Esophagus muscularis mucosa (tissue), 4 donors: ENCODE results near the gene SEC31A. TPM values are rescaled to one million over a fixed set of nuclear protein-coding genes. Genes with fewer than 3 reads are reported as not detected.

Experiments used
- DNase-seq: peaks from one replicate; pipeline ENCODE4 v3.0.0-alpha.2; 2017; ENCODE audit errors: extremely low spot score
- H3K27ac ChIP-seq, 4 donors: fragments of 200-600 bp; sonication (generic); replicated peaks in 1 of 4; 1 replicate in 3 of 4; 2 replicates in 1 of 4; pipeline ENCODE4 v1.5.1; 2016 to 2019; ENCODE audit warnings: mild to moderate bottlenecking in 1 of 4
- H3K27me3 ChIP-seq, 4 donors: fragments of 200-600 bp; sonication (generic); one replicate each; pipeline versions ENCODE4 v1.5.1 to v1.6.0; 2016 to 2019
- H3K36me3 ChIP-seq, 4 donors: fragments of 200-600 bp; sonication (generic); one replicate each; pipeline ENCODE4 v1.5.1; 2016 to 2019
- H3K4me1 ChIP-seq, 4 donors: fragments of 200-600 bp; sonication (generic); one replicate each; pipeline ENCODE4 v1.5.1; 2016 to 2019
- H3K4me3 ChIP-seq, 4 donors: fragments of 200-600 bp; sonication (generic); 1 replicate in 2 of 4; 2 replicates in 2 of 4; pipeline ENCODE4 v1.5.1; 2016 to 2019; ENCODE audit warnings: mild to moderate bottlenecking in 4 of 4, moderate library complexity in 1 of 4
- H3K9me3 ChIP-seq, 4 donors: fragments of 200-600 bp; sonication (generic); 1 replicate in 3 of 4; 2 replicates in 1 of 4; pipeline ENCODE4 v1.5.1; 2016 to 2019
- EP300 ChIP-seq: sonication (generic); formaldehyde crosslinking; IDR thresholded peaks from one replicate; pipeline ENCODE4 v1.6.1; 2017; ENCODE audit warnings: antibody characterized with exemption
- POLR2A ChIP-seq: fragments of 450-650 bp; IDR thresholded peaks from one replicate; pipeline ENCODE4 v1.6.1; 2017; ENCODE audit warnings: antibody characterized with exemption, moderate library complexity, mild to moderate bottlenecking, low read depth
- POLR2AphosphoS5 ChIP-seq, 2 donors: sonication (generic); formaldehyde crosslinking; IDR thresholded peaks; one replicate each; pipeline ENCODE4 v1.6.1; 2017; ENCODE audit warnings: antibody characterized with exemption in 2 of 2
- WGBS: methylation state at CpG from one replicate; pipeline ENCODE4 v1.1.5; 2018; 5-methylcytosine and 5-hydroxymethylcytosine counted together
- intact Hi-C: fragments of 100-400 bp; cut with DNase I; formaldehyde crosslinking; loops from one replicate; pipeline ENCODE4 v1.15.1; 2023
- total RNA-seq, 4 donors: library from RNA; depleted of rRNA; stranded (reverse); fragments of >200 nt; gene quantifications; one replicate each; pipeline versions ENCODE4 v1.1.0 to v1.2.1, GENCODE V29; 2016
- TF ChIP-seq, protein P1 (sequence below), 3 experiments: fragments of 200-600 bp in 2 of 3; fragments of 450-650 bp in 1 of 3; sonication (generic) in 2 of 3; IDR thresholded peaks; one replicate each; pipeline ENCODE4 v1.5.1; 2017 to 2019; ENCODE audit warnings: antibody characterized with exemption in 3 of 3, mild to moderate bottlenecking in 2 of 3, moderate library complexity in 1 of 3

Gene SEC31A
- total RNA-seq, 4 donors from 2014 or later: 117 to 146 (median 131) TPM

- Histone ChIP-seq H3K4me1 (peaks cover 8 to 75% (median 64%) of the 10 kb centered on the region in 4 donors), H3K27me3 (no peaks in the 10 kb centered on the region), H3K27ac (peak overlapping the region in 3 of 4 donors; percentile 11 to 53 (median 28)), H3K4me3 (no peak overlapping the region), H3K36me3 (no peaks in the 10 kb centered on the region), H3K9me3 (no peaks in the 10 kb centered on the region)
- intact Hi-C loops: no loop called here
- peak; percentile 42 for DNase-seq
- 54% methylated on average over 7 of the region's 7 CpGs for WGBS
- TF ChIP-seq, protein P1, sequence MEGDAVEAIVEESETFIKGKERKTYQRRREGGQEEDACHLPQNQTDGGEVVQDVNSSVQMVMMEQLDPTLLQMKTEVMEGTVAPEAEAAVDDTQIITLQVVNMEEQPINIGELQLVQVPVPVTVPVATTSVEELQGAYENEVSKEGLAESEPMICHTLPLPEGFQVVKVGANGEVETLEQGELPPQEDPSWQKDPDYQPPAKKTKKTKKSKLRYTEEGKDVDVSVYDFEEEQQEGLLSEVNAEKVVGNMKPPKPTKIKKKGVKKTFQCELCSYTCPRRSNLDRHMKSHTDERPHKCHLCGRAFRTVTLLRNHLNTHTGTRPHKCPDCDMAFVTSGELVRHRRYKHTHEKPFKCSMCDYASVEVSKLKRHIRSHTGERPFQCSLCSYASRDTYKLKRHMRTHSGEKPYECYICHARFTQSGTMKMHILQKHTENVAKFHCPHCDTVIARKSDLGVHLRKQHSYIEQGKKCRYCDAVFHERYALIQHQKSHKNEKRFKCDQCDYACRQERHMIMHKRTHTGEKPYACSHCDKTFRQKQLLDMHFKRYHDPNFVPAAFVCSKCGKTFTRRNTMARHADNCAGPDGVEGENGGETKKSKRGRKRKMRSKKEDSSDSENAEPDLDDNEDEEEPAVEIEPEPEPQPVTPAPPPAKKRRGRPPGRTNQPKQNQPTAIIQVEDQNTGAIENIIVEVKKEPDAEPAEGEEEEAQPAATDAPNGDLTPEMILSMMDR (IDR thresholded peaks at IDR 0.05): no peak
- no peak for TF ChIP-seq EP300
- no peak for TF ChIP-seq POLR2A
- no peak for TF ChIP-seq POLR2AphosphoS5 (IDR thresholded peaks at IDR 0.05)
These were observed 101.8 kb downstream of the SEC31A start for GRCh38 chr4:82789025-82789776.

GRCh38 chr4:82787342-82787741 lies 103.6 kb downstream of the SEC31A start:
- DNase-seq: no peak
- 83% methylated on average over 4 of the region's 4 CpGs for WGBS
- H3K27me3 ChIP-seq: no peaks in the 10 kb centered on the region
- peaks cover 8 to 67% (median 53%) of the 10 kb centered on the region in 4 donors for H3K4me1 ChIP-seq
- TF ChIP-seq POLR2A (no peak), POLR2AphosphoS5 (IDR thresholded peaks at IDR 0.05) (no peak), EP300 (no peak)
- TF ChIP-seq, protein P1 (IDR thresholded peaks at IDR 0.05): no peak
- no peak overlapping the region for H3K4me3 ChIP-seq
- no peaks in the 10 kb centered on the region for H3K36me3 ChIP-seq
- no peaks in the 10 kb centered on the region for H3K9me3 ChIP-seq
- intact Hi-C loops: no loop called here
- H3K27ac ChIP-seq: no peak overlapping the region

- intact Hi-C loops: no loop called here
- TF ChIP-seq, protein P1 (IDR thresholded peaks at IDR 0.05): no peak
- TF ChIP-seq POLR2AphosphoS5 (IDR thresholded peaks at IDR 0.05) (no peak), EP300 (no peak), POLR2A (no peak)
- Histone ChIP-seq H3K36me3 (no peaks in the 10 kb centered on the region), H3K27me3 (no peaks in the 10 kb centered on the region), H3K9me3 (no peaks in the 10 kb centered on the region), H3K4me3 (no peak overlapping the region), H3K27ac (no peak overlapping the region), H3K4me1 (peaks cover 8 to 70% (median 53%) of the 10 kb centered on the region in 4 donors)
- 80% methylated on average over 4 of the region's 4 CpGs for WGBS
- no peak for DNase-seq
These were observed 104.1 kb downstream of the SEC31A start for GRCh38 chr4:82786828-82787227.

DNA sequence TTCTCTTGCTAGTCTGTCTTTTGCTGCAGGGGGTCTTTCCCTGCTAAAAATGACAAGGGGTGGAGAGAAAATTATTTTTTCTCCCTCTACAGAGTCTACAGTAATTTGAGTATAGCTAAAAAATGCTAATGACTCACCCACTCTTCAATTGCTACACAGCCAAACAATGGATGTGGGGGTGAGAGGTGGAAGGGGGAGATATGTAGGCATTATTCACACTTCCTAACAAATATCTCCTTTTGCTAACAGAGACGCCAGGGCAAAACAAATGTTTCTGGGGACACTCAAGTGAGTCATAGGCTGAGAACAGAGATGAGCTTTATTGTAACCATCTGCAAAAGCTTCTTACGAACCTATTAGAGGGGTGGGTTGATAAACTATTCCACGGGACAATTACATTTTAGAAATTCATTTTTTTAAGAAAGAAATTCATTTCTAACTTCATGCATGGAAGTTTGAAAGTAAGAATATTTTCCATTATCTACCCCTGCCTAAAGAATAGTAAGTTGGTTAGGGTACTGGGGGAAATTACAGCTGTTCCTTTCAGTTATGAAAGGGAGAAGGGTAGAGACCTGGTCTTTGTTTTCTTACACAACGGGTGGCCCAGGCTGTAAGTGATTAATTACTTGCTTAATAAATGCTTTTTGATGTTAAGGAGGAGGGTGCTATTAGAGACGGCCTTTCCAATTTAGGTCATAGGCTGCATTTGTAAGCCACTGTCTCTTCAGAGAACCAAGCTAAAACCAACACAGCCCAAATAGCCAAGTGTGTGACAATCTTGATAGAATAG lies 105.1 kb downstream of the SEC31A start:
- TF ChIP-seq, protein P1 (IDR thresholded peaks at IDR 0.05): no peak
- TF ChIP-seq POLR2A: no peak
- peak overlapping the region in 1 of 4 donors; percentile 47 for H3K27ac ChIP-seq
- H3K27me3 ChIP-seq: no peaks in the 10 kb centered on the region
- H3K36me3 ChIP-seq: no peaks in the 10 kb centered on the region
- WGBS: 41% methylated on average over 5 of the region's 5 CpGs
- no peak overlapping the region for H3K4me3 ChIP-seq
- DNase-seq: no peak
- intact Hi-C loops: no loop called here
- H3K4me1 ChIP-seq: peaks cover 11 to 80% (median 61%) of the 10 kb centered on the region in 4 donors
- no peaks in the 10 kb centered on the region for H3K9me3 ChIP-seq
